ENCODE measurements around the gene AGO3. TPM values are rescaled to one million over a fixed set of nuclear protein-coding genes. Genes with fewer than 3 reads are reported as not detected.

The AGO3 gene
- total RNA-seq, 2 donors from 2014 or later, result 19.4 to 32.7 TPM

DNA sequence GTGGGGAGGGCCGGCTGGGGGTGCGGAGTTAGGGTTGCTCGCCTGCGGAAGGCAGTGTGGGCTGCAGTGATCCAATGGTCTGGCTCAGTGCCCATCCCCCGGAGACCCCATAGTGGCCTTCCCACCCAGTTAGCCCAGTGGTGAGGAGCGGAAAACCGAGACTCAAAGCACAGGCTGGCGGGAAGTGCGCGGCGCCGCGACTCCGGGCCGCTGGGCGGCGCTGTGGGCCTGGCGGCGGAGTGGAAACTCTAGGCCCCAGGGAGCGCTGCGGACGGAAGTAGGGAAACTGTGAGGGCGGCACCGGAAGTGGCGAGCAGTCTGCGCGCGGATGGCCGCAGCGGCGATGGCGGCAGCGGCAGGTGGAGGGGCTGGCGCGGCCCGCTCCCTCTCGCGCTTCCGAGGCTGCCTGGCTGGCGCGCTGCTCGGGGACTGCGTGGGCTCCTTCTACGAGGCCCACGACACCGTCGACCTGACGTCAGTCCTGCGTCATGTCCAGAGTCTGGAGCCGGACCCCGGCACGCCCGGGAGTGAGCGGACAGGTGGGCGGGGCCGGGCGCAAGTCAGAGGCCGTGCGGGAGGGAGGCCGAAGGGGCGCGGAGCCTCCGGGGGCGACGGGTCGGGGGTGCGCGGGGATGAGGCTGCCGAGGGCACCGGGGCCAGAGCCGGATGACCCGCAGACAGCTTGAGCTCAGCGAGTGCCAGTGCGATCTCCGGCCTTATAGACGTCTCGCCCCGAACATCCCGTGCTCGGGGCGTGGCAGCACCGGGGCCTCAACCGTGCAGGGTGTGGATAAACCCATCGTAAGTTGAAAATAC lies 157.9 kb downstream of the AGO3 start, which contains the start of gene ADPRS:
ADPRS (plus strand) TSS at position 316 of the 816 bp plus-strand sequence; CDS start at position 329, 13 bp downstream.
- TF ChIP-seq POLR2A (IDR thresholded peaks at IDR 0.05), result peak; percentile 84
- peak; percentile 96 for TF ChIP-seq POLR2AphosphoS5 (IDR thresholded peaks at IDR 0.05)
- TF ChIP-seq, protein P1, sequence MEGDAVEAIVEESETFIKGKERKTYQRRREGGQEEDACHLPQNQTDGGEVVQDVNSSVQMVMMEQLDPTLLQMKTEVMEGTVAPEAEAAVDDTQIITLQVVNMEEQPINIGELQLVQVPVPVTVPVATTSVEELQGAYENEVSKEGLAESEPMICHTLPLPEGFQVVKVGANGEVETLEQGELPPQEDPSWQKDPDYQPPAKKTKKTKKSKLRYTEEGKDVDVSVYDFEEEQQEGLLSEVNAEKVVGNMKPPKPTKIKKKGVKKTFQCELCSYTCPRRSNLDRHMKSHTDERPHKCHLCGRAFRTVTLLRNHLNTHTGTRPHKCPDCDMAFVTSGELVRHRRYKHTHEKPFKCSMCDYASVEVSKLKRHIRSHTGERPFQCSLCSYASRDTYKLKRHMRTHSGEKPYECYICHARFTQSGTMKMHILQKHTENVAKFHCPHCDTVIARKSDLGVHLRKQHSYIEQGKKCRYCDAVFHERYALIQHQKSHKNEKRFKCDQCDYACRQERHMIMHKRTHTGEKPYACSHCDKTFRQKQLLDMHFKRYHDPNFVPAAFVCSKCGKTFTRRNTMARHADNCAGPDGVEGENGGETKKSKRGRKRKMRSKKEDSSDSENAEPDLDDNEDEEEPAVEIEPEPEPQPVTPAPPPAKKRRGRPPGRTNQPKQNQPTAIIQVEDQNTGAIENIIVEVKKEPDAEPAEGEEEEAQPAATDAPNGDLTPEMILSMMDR (IDR thresholded peaks at IDR 0.05), result peak; percentile 93 to 99 (median 99)
- peak; percentile 84 for DNase-seq (ENCODE audit: low spot score)
- intact Hi-C loops (cut with DNase I), result loop anchor here (2.0 to 5.0 kb wide), 2 partner anchors 158 to 206 kb away; partner anchors contain the start of genes AGO1 and AGO3
- H3K4me1 ChIP-seq (replicated peaks), result peaks cover 12% of the 10 kb centered on the region
- WGBS, result under 1% methylated on average over 78 of the region's 84 CpGs
- H3K9me3 ChIP-seq, result no peaks in the 10 kb centered on the region
- peak within 1 kb of the TSS; percentile 57 to 89 for H3K4me3 ChIP-seq
- H3K27me3 ChIP-seq (replicated peaks; ENCODE audit: insufficient read depth), result no peaks in the 10 kb centered on the region
- H3K27ac ChIP-seq, result peak within 1 kb of the TSS; percentile 72 to 90
- H3K36me3 ChIP-seq, result peaks cover 2 to 14% of the 10 kb centered on the region in 2 donors

DNA sequence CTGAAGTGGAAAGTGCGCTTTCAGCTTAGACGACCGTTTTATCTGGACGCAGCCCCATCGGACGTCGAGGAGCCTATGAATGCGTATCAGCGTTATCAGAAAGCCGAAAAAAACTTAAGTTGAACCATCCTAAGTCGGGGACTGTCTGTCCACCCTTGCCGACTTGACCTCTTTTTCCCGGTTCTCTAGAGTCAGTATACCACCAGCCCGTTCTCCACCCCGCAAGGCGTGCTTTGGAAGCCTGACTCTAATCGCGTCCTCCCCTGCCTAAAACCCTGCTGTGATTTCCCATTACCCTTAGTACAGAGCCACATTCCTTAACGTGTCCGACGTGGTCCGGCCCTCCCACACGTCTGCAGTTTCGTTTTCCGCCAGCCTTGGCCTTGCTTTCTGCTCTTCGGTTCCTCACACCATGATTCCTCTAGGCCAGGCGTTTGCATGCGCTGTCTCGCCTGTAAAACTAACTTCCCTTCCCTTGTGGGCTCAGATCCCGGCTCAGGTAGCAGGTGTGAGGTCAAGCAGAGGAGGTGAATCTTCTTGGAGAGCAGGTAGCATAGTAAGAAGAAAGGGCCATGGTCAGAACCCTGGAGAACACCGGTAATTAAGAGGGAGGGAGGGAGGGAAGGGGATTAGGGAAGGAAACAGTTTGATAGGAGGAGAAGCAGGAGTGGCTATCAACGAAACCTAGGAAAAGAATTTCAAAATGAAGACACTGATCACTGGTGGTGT lies 158.7 kb downstream of the AGO3 start:
- H3K9me3 ChIP-seq, result no peaks in the 10 kb centered on the region
- no peak for DNase-seq (ENCODE audit: low spot score)
- H3K4me1 ChIP-seq (replicated peaks), result peaks cover 8% of the 10 kb centered on the region
- H3K36me3 ChIP-seq, result peaks cover 2 to 19% of the 10 kb centered on the region in 2 donors
- WGBS, result 6% methylated on average over 32 of the region's 32 CpGs
- intact Hi-C loops (cut with DNase I), result loop anchor here (2.0 to 5.0 kb wide), 2 partner anchors 159 to 207 kb away; partner anchors contain the start of genes AGO1 and AGO3
- peak overlapping the region; percentile 57 to 89 for H3K4me3 ChIP-seq
- no peak for TF ChIP-seq POLR2A (IDR thresholded peaks at IDR 0.05)
- TF ChIP-seq, protein P1 (IDR thresholded peaks at IDR 0.05), result no peak
- TF ChIP-seq POLR2AphosphoS5 (IDR thresholded peaks at IDR 0.05), result no peak
- H3K27ac ChIP-seq, result peak overlapping the region; percentile 72 to 90
- no peaks in the 10 kb centered on the region for H3K27me3 ChIP-seq (replicated peaks; ENCODE audit: insufficient read depth)

DNA sequence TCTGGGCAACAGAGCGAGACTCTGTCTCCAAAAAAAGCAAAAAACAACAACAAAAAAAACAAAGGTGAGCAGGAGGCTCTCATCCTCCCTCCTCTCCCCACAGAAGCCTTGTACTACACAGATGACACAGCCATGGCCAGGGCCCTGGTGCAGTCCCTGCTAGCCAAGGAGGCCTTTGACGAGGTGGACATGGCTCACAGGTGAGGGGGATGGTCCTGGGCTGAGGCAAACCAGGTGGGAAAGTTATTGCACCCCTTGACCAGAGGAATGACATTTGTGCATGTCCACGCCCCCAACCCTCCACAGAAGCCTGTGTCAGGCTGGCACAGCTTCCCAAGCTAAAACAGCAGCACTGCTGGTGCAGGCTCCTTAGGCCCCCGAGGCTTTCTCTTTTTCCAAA lies 160.2 kb downstream of the AGO3 start:
- no peak overlapping the region for H3K27ac ChIP-seq
- peaks cover 8% of the 10 kb centered on the region for H3K4me1 ChIP-seq (replicated peaks)
- H3K36me3 ChIP-seq, result peaks cover 4 to 22% of the 10 kb centered on the region in 2 donors

DNA sequence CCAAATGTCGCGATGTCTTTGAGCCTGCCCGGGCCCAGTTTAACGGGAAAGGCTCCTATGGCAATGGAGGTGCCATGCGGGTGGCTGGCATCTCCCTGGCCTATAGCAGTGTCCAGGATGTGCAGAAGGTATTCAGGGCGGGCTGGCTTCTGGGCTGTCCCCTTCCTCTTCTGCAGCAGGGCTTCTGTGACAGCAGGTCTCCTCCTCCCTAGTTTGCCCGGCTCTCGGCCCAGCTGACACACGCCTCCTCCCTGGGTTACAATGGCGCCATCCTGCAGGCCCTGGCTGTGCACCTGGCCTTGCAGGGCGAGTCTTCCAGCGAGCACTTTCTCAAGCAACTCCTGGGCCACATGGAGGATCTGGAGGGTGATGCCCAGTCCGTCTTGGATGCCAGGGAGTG lies 160.8 kb downstream of the AGO3 start:
- H3K4me1 ChIP-seq (replicated peaks), result peaks cover 8% of the 10 kb centered on the region
- 89% methylated on average over 12 of the region's 13 CpGs for WGBS
- H3K9me3 ChIP-seq, result no peaks in the 10 kb centered on the region
- H3K36me3 ChIP-seq, result peaks cover 4 to 22% of the 10 kb centered on the region in 2 donors
- DNase-seq (ENCODE audit: low spot score), result no peak
- H3K4me3 ChIP-seq, result no peak overlapping the region
- H3K27me3 ChIP-seq (replicated peaks; ENCODE audit: insufficient read depth), result no peaks in the 10 kb centered on the region
- H3K27ac ChIP-seq, result no peak overlapping the region
- TF ChIP-seq POLR2AphosphoS5 (IDR thresholded peaks at IDR 0.05) (no peak), POLR2A (IDR thresholded peaks at IDR 0.05) (no peak)
- TF ChIP-seq, protein P1 (IDR thresholded peaks at IDR 0.05), result no peak
- intact Hi-C loops (cut with DNase I), result no loop called here

More for the DNA sequence above, 160.2 kb downstream of the AGO3 start:
- DNase-seq (ENCODE audit: low spot score), result no peak
- Histone ChIP-seq H3K4me3 (no peak overlapping the region), H3K27me3 (replicated peaks; ENCODE audit: insufficient read depth) (no peaks in the 10 kb centered on the region), H3K9me3 (no peaks in the 10 kb centered on the region)
- WGBS, result 88% methylated on average over 4 of the region's 4 CpGs
- intact Hi-C loops (cut with DNase I), result no loop called here
- TF ChIP-seq, protein P1 (IDR thresholded peaks at IDR 0.05), result no peak
- no peak for TF ChIP-seq POLR2A (IDR thresholded peaks at IDR 0.05)
- TF ChIP-seq POLR2AphosphoS5 (IDR thresholded peaks at IDR 0.05), result no peak
